ENCODE data around the gene ZYG11B.
A peak's percentile ranks its signal among the peaks of the same experiment; 100 is the strongest.

Gene ZYG11B

GRCh38 chr1:52702886-52703787 lies 23.1 kb upstream of the ZYG11B start:
- peak overlapping the region; percentile 50 for H3K4me3 ChIP-seq (ENCODE audit: low read depth, low read length)
- peak; percentile 87 for DNase-seq
- no peak for TF ChIP-seq CTCF (IDR thresholded peaks at IDR 0.05; ENCODE audit: low read depth, low read length)
- H3K36me3 ChIP-seq = no peaks in the 10 kb centered on the region
- no peaks in the 10 kb centered on the region for H3K27me3 ChIP-seq
- H3K4me1 ChIP-seq = no peaks in the 10 kb centered on the region
- H3K9me3 ChIP-seq = no peaks in the 10 kb centered on the region

GRCh38 chr1:52706136-52706670 lies 20.1 kb upstream of the ZYG11B start:
- TF ChIP-seq CTCF (IDR thresholded peaks at IDR 0.05; ENCODE audit: low read depth, low read length) = no peak
- Histone ChIP-seq H3K27me3 (no peaks in the 10 kb centered on the region), H3K9me3 (no peaks in the 10 kb centered on the region), H3K4me1 (no peaks in the 10 kb centered on the region), H3K4me3 (ENCODE audit: low read depth, low read length) (no peak overlapping the region), H3K36me3 (no peaks in the 10 kb centered on the region)
- no peak for DNase-seq

- Histone ChIP-seq H3K4me3 (ENCODE audit: low read depth, low read length) (no peak overlapping the region), H3K27me3 (no peaks in the 10 kb centered on the region), H3K9me3 (no peaks in the 10 kb centered on the region), H3K4me1 (no peaks in the 10 kb centered on the region), H3K36me3 (no peaks in the 10 kb centered on the region)
- DNase-seq = no peak
- TF ChIP-seq CTCF (IDR thresholded peaks at IDR 0.05; ENCODE audit: low read depth, low read length) = no peak
These were observed 19.0 kb upstream of the ZYG11B start for GRCh38 chr1:52706941-52707926.

GRCh38 chr1:52707927-52708655 lies 18.2 kb upstream of the ZYG11B start:
- no peaks in the 10 kb centered on the region for H3K36me3 ChIP-seq
- no peaks in the 10 kb centered on the region for H3K4me1 ChIP-seq
- H3K9me3 ChIP-seq = no peaks in the 10 kb centered on the region
- TF ChIP-seq CTCF (IDR thresholded peaks at IDR 0.05; ENCODE audit: low read depth, low read length) = no peak
- no peaks in the 10 kb centered on the region for H3K27me3 ChIP-seq
- H3K4me3 ChIP-seq (ENCODE audit: low read depth, low read length) = no peak overlapping the region
- no peak for DNase-seq

- H3K4me1 ChIP-seq = no peaks in the 10 kb centered on the region
- H3K27me3 ChIP-seq = no peaks in the 10 kb centered on the region
- no peak for DNase-seq
- no peak for TF ChIP-seq CTCF (IDR thresholded peaks at IDR 0.05; ENCODE audit: low read depth, low read length)
- H3K9me3 ChIP-seq = no peaks in the 10 kb centered on the region
- no peaks in the 10 kb centered on the region for H3K36me3 ChIP-seq
- no peak overlapping the region for H3K4me3 ChIP-seq (ENCODE audit: low read depth, low read length)
These were observed 17.2 kb upstream of the ZYG11B start for GRCh38 chr1:52709016-52709415.

Data from BE2C (cell line).